CD14-positive monocyte (primary cell): ENCODE results near the gene PWWP3B. TPM values are rescaled to one million over a fixed set of nuclear protein-coding genes. Genes with fewer than 3 reads are reported as not detected.

Experiments used
- DNase-seq, 3 donors: peaks; one replicate each; pipeline ENCODE4 v3.0.0-alpha.2; 2011 to 2022
- H2AFZ ChIP-seq: 2 replicates; pipeline ENCODE4 v1.6.0; 2012; ENCODE audit warnings: mild to moderate bottlenecking, low read depth, low read length, inconsistent platforms; ENCODE audit not compliant: insufficient read depth, poor library complexity, severe bottlenecking
- H3K27ac ChIP-seq, 2 donors: 1 replicate in 1 of 2; 2 replicates in 1 of 2; pipeline ENCODE4 v1.5.1; 2012 to 2013; ENCODE audit warnings: low read length in 2 of 2, control low read depth in 1 of 2, inconsistent platforms in 1 of 2, low read depth in 1 of 2, mild to moderate bottlenecking in 1 of 2
- H3K27me3 ChIP-seq, 2 donors: one replicate each; pipeline versions ENCODE4 v1.6.0 to v1.6.1; 2011 to 2013; ENCODE audit warnings: low read length in 2 of 2; ENCODE audit not compliant: control insufficient read depth in 2 of 2, insufficient read depth in 2 of 2
- H3K36me3 ChIP-seq, 2 donors: replicated peaks in 1 of 2; 1 replicate in 1 of 2; 2 replicates in 1 of 2; pipeline versions ENCODE4 v1.5.1 to v1.6.1; 2012 to 2013; ENCODE audit warnings: low read length in 2 of 2, control low read depth in 1 of 2, inconsistent platforms in 1 of 2, mild to moderate bottlenecking in 1 of 2; ENCODE audit not compliant: insufficient read depth in 2 of 2, control insufficient read depth in 1 of 2
- H3K4me1 ChIP-seq, 2 donors: 1 replicate in 1 of 2; 2 replicates in 1 of 2; pipeline versions ENCODE4 v1.5.1 to v1.6.1; 2012 to 2013; ENCODE audit warnings: low read length in 2 of 2, control low read depth in 1 of 2, inconsistent platforms in 1 of 2, mild to moderate bottlenecking in 1 of 2, moderate library complexity in 1 of 2; ENCODE audit not compliant: insufficient read depth in 2 of 2, control insufficient read depth in 1 of 2
- H3K4me2 ChIP-seq: replicated peaks from 2 replicates; pipeline ENCODE3; 2012; ENCODE audit warnings: low read length, moderate library complexity, mild to moderate bottlenecking; ENCODE audit not compliant: poor library complexity, severe bottlenecking; ENCODE audit errors: extremely low read depth
- H3K4me3 ChIP-seq, 3 experiments: fragments of 200-600 bp in 1 of 3; sonication (generic) in 1 of 3; replicated peaks in 1 of 3; 1 replicate in 2 of 3; 2 replicates in 1 of 3; pipeline ENCODE4 v1.5.1; 2011 to 2013; ENCODE audit warnings: low read length in 3 of 3, mild to moderate bottlenecking in 3 of 3, control low read depth in 2 of 3, low read depth in 2 of 3, inconsistent platforms in 1 of 3, moderate library complexity in 1 of 3
- H3K79me2 ChIP-seq: 2 replicates; pipeline ENCODE4 v1.6.0; 2012; ENCODE audit warnings: mild to moderate bottlenecking, control low read depth, inconsistent platforms, low read length, moderate library complexity; ENCODE audit not compliant: insufficient read depth
- H3K9ac ChIP-seq: 2 replicates; pipeline ENCODE4 v1.6.0; 2017; ENCODE audit warnings: low read length, mild to moderate bottlenecking; ENCODE audit not compliant: insufficient read depth, poor library complexity, severe bottlenecking
- H3K9me3 ChIP-seq, 2 donors: replicated peaks in 1 of 2; 1 replicate in 1 of 2; 2 replicates in 1 of 2; pipeline versions ENCODE4 v1.5.1 to v1.6.1; 2012 to 2013; ENCODE audit warnings: low read length in 2 of 2, control low read depth in 1 of 2; ENCODE audit not compliant: control insufficient read depth in 1 of 2, insufficient read depth in 1 of 2
- H4K20me1 ChIP-seq: 2 replicates; pipeline ENCODE4 v1.6.0; 2012; ENCODE audit warnings: mild to moderate bottlenecking, low read length, control low read depth, moderate library complexity; ENCODE audit not compliant: insufficient read depth
- H3K27ac Mint-ChIP-seq, 7 donors: one replicate each; pipeline ENCODE4 v1.8.0; 2020; ENCODE audit warnings: mild to moderate bottlenecking in 7 of 7, mixed read lengths in 7 of 7, moderate library complexity in 6 of 7, inconsistent platforms in 2 of 7
- H3K27me3 Mint-ChIP-seq, 3 donors: one replicate each; pipeline ENCODE4 v1.8.0; 2021 to 2022; ENCODE audit warnings: low read depth in 3 of 3, mild to moderate bottlenecking in 3 of 3, mixed read lengths in 3 of 3, moderate library complexity in 3 of 3, inconsistent platforms in 1 of 3
- H3K36me3 Mint-ChIP-seq, 2 donors: one replicate each; pipeline ENCODE4 v1.8.0; 2020; ENCODE audit warnings: mixed read lengths in 2 of 2, inconsistent platforms in 1 of 2, mild to moderate bottlenecking in 1 of 2
- H3K4me1 Mint-ChIP-seq: one replicate; pipeline ENCODE4 v1.8.0; 2020; ENCODE audit warnings: mild to moderate bottlenecking, mixed read lengths
- H3K4me3 Mint-ChIP-seq, 2 donors: one replicate each; pipeline ENCODE4 v1.8.0; 2020; ENCODE audit warnings: mild to moderate bottlenecking in 2 of 2, mixed read lengths in 2 of 2, moderate library complexity in 1 of 2
- H3K9me3 Mint-ChIP-seq, 7 donors: one replicate each; pipeline ENCODE4 v1.8.0; 2020 to 2022; ENCODE audit warnings: mixed read lengths in 7 of 7, mild to moderate bottlenecking in 6 of 7, moderate library complexity in 6 of 7, inconsistent platforms in 2 of 7
- WGBS: methylation state at CpG from one replicate; pipeline ENCODE4 v1.1.5; 2013; ENCODE audit warnings: missing lambda C conversion rate; ENCODE audit not compliant: insufficient coverage; 5-methylcytosine and 5-hydroxymethylcytosine counted together
- intact Hi-C, 2 donors: fragments of 100-400 bp; cut with micrococcal nuclease; formaldehyde crosslinking; loops; one replicate each; pipeline versions ENCODE4 v1.15.0 to v1.15.1; 2023
- polyA plus RNA-seq, 3 donors: library from polyadenylated mRNA; depleted of rRNA in 1 of 3; unstranded in 2 of 3; stranded (reverse) in 1 of 3; fragments of 300-500 nt in 2 of 3; fragments of >200 nt in 1 of 3; fragmentation: Illumina TruSeq in 2 of 3; gene quantifications; 1 replicate in 2 of 3; 2 replicates in 1 of 3; pipeline ENCODE4 v1.2.3, GENCODE V29; 2012 to 2021
- TF ChIP-seq, protein P1 (sequence below): fragments of 200-600 bp; IDR thresholded peaks from one replicate; pipeline ENCODE4 v1.8.0; 2022; ENCODE audit warnings: antibody characterized with exemption, mild to moderate bottlenecking

PWWP3B gene
- polyA plus RNA-seq, 3 donors = not detected

DNA sequence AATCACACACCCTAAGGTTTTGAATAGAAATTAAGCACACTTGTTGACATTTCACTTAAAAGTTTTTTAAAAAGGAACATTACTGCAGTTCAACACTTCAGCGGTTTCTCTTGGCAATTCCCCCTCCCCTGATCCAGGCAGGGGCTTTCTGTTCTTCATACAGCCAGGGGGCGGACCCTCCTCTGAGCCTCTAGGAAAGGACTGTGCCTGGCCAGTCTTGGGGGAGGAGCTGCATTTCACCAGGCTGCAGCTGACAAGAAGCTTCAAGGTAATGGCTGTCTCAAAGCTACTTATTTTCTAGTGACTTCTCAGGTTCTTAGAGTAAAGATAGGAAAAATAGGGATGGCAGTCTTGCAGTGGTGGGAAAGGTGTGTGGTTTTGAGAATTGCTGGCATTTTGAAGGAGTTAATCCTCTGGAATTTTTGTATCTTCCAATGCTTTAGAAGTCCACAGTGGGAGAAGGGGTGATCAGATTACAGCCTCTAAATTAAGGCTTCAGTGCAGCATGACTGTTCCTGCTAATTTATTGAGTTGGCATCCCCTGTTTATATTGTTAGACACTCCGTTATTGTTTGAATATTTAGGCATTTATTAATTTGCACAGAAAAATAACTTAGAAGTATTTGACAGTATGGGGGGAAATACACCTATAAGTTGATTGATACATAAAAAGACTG, 33.5 kb downstream of the PWWP3B start:
- Histone ChIP-seq H3K27me3 (no peaks in the 10 kb centered on the region), H4K20me1 (no peaks in the 10 kb centered on the region), H2AFZ (no peak overlapping the region), H3K4me1 (no peaks in the 10 kb centered on the region), H3K27ac (no peak overlapping the region), H3K9me3 (no peaks in the 10 kb centered on the region), H3K79me2 (no peaks in the 10 kb centered on the region), H3K36me3 (no peaks in the 10 kb centered on the region), H3K4me2 (no peak overlapping the region), H3K9ac (no peak overlapping the region), H3K4me3 (no peak overlapping the region)
- Mint-ChIP-seq H3K4me1 (no peaks in the 10 kb centered on the region), H3K27me3 (peaks cover 0 to 2% (median 0%) of the 10 kb centered on the region in 3 donors), H3K4me3 (no peak overlapping the region), H3K36me3 (no peaks in the 10 kb centered on the region), H3K9me3 (peaks cover 0 to 4% (median 0%) of the 10 kb centered on the region in 7 donors), H3K27ac (no peak overlapping the region)
- intact Hi-C loops = no loop called here
- TF ChIP-seq, protein P1, sequence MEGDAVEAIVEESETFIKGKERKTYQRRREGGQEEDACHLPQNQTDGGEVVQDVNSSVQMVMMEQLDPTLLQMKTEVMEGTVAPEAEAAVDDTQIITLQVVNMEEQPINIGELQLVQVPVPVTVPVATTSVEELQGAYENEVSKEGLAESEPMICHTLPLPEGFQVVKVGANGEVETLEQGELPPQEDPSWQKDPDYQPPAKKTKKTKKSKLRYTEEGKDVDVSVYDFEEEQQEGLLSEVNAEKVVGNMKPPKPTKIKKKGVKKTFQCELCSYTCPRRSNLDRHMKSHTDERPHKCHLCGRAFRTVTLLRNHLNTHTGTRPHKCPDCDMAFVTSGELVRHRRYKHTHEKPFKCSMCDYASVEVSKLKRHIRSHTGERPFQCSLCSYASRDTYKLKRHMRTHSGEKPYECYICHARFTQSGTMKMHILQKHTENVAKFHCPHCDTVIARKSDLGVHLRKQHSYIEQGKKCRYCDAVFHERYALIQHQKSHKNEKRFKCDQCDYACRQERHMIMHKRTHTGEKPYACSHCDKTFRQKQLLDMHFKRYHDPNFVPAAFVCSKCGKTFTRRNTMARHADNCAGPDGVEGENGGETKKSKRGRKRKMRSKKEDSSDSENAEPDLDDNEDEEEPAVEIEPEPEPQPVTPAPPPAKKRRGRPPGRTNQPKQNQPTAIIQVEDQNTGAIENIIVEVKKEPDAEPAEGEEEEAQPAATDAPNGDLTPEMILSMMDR = no peak
- no peak for DNase-seq
- no CpG with 5 or more reads among the region's 3 CpGs for WGBS

DNA sequence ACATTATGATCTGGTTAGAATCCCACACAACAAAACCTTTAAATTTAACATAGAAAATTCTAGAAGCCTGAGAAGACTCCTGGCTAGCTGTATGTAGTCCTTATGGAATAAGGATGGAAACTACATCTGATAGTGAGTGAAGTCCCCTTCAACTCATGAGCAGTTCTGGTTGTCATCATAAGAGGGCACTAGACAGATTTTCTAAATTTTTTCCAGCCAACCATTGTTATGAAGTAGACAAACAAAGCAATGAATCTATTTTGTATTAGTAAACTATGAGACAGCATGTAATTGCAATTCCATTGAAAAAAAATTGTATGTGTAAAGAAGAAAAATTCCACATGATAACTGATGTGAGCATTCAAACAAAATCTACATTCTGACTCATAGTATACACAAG, 35.2 kb downstream of the PWWP3B start:
- Mint-ChIP-seq H3K4me3 (no peak overlapping the region), H3K9me3 (peaks cover 0 to 4% (median 0%) of the 10 kb centered on the region in 7 donors)
- no peak for DNase-seq

More for the DNA sequence above, 35.2 kb downstream of the PWWP3B start:
- Histone ChIP-seq H3K9ac (no peak overlapping the region), H3K27me3 (no peaks in the 10 kb centered on the region), H3K4me3 (no peak overlapping the region), H3K79me2 (no peaks in the 10 kb centered on the region), H4K20me1 (no peaks in the 10 kb centered on the region), H3K27ac (no peak overlapping the region), H3K9me3 (no peaks in the 10 kb centered on the region), H3K4me2 (no peak overlapping the region), H2AFZ (no peak overlapping the region), H3K4me1 (no peaks in the 10 kb centered on the region), H3K36me3 (no peaks in the 10 kb centered on the region)
- H3K27ac Mint-ChIP-seq = no peak overlapping the region
- TF ChIP-seq, protein P1 = no peak
- intact Hi-C loops = no loop called here
- H3K4me1 Mint-ChIP-seq = no peaks in the 10 kb centered on the region
- peaks cover 0 to 2% (median 0%) of the 10 kb centered on the region in 3 donors for H3K27me3 Mint-ChIP-seq
- no peaks in the 10 kb centered on the region for H3K36me3 Mint-ChIP-seq
